ENCODE data around the gene BMF.
"Not testable (repeated sequence)": the region's sequence is repeated elsewhere in the genome, so short reads cannot be mapped to it uniquely, and the experiment has no call there.

BMF gene

GRCh38 chr15:40087991-40088928 lies 20.4 kb downstream of the BMF start:
- no peak for DNase-seq

GRCh38 chr15:40087068-40087810 lies 21.4 kb downstream of the BMF start:
- no peak for DNase-seq

- DNase-seq, result no peak
These were observed 23.4 kb downstream of the BMF start for GRCh38 chr15:40085266-40085665.

- DNase-seq, result no peak
These were observed 24.0 kb downstream of the BMF start for GRCh38 chr15:40084650-40085049.

GRCh38 chr15:40082195-40082883 lies 26.3 kb downstream of the BMF start:
- no peak for DNase-seq

- no peak for DNase-seq
These were observed 26.9 kb downstream of the BMF start for GRCh38 chr15:40081691-40082194.

GRCh38 chr15:40080847-40081246 lies 27.8 kb downstream of the BMF start:
- DNase-seq, result no peak

- no peak for DNase-seq
These were observed 28.6 kb downstream of the BMF start for GRCh38 chr15:40080104-40080503.

- no peak for DNase-seq
These were observed 29.2 kb downstream of the BMF start for GRCh38 chr15:40079456-40079855.

- no peak for DNase-seq
These were observed 33.2 kb downstream of the BMF start for GRCh38 chr15:40075298-40076044.

GRCh38 chr15:40074656-40075055 lies 34.0 kb downstream of the BMF start:
- not testable (repeated sequence) for DNase-seq

GRCh38 chr15:40073716-40074490 lies 34.8 kb downstream of the BMF start:
- DNase-seq, result not testable (repeated sequence)

- DNase-seq, result no peak
These were observed 36.3 kb downstream of the BMF start for GRCh38 chr15:40072216-40072990.

- DNase-seq, result no peak
These were observed 38.0 kb downstream of the BMF start for GRCh38 chr15:40070608-40071218.

- DNase-seq, result no peak
These were observed 38.5 kb downstream of the BMF start for GRCh38 chr15:40070166-40070557.

GRCh38 chr15:40069178-40070165 lies 39.2 kb downstream of the BMF start:
- no peak for DNase-seq

- DNase-seq, result no peak
These were observed 40.6 kb downstream of the BMF start for GRCh38 chr15:40067921-40068624.

- no peak for DNase-seq
These were observed 42.1 kb downstream of the BMF start for GRCh38 chr15:40066589-40066988.

All from effector CD8-positive, alpha-beta T cell (primary cell).